Measurements from ENCODE around the gene TMEM207. TPM values are rescaled to one million over a fixed set of nuclear protein-coding genes. Genes with fewer than 3 reads are reported as not detected.

TMEM207 gene
- total and polyA plus RNA-seq, 2 of the 4 experiments (the other 2 are of a cell fraction), result not detected

GRCh38 chr3:190442240-190442639 lies 7.5 kb downstream of the TMEM207 start:
- Histone ChIP-seq H3K23ac (ENCODE audit: low read depth, low read length) (no peak overlapping the region), H3K4me3 (ENCODE audit: insufficient read depth, low read depth, low read length) (no peak overlapping the region), H3K27me3 (ENCODE audit: control insufficient read depth, insufficient read depth, low read length) (no peaks in the 10 kb centered on the region), H4K5ac (ENCODE audit: low read depth, low read length) (no peak overlapping the region), H3K9me1 (ENCODE audit: insufficient read depth, low read length) (no peaks in the 10 kb centered on the region), H4K8ac (ENCODE audit: low read depth in 2 of 2, low read length in 2 of 2) (no peak overlapping the region), H2AK9ac (replicated peaks; ENCODE audit: low read depth, low read length, poor library complexity) (no peak overlapping the region), H3K79me1 (ENCODE audit: low read depth in 1 of 2, low read length in 2 of 2) (no peaks in the 10 kb centered on the region), H4K20me1 (ENCODE audit: insufficient read depth, low read length) (no peaks in the 10 kb centered on the region), H2AFZ (replicated peaks; ENCODE audit: low read length, poor library complexity) (no peak overlapping the region), H3K36me3 (ENCODE audit: control insufficient read depth, insufficient read depth, low read length) (no peaks in the 10 kb centered on the region), H3K14ac (replicated peaks; ENCODE audit: low read depth, low read length) (no peak overlapping the region), H2AK5ac (ENCODE audit: low read depth, low read length) (no peak overlapping the region), H2BK120ac (ENCODE audit: low read depth, low read length) (no peak overlapping the region), H3K9ac (ENCODE audit: low read depth, low read length) (no peak overlapping the region), H4K91ac (ENCODE audit: insufficient read depth, low read depth, low read length) (no peak overlapping the region), H3K4me1 (ENCODE audit: control insufficient read depth, insufficient read depth, low read length) (no peaks in the 10 kb centered on the region), H3K9me3 (ENCODE audit: control insufficient read depth, insufficient read depth, low read length) (no peaks in the 10 kb centered on the region), H3K18ac (ENCODE audit: low read depth, low read length) (no peak overlapping the region), H3K56ac (ENCODE audit: extremely low read depth, insufficient read depth, low read length) (no peak overlapping the region), H3K4me2 (ENCODE audit: low read depth, low read length) (no peak overlapping the region), H3K4ac (ENCODE audit: low read depth, low read length) (no peak overlapping the region), H3K27ac (ENCODE audit: insufficient read depth, low read length) (no peak overlapping the region), H2BK15ac (ENCODE audit: low read depth, low read length) (no peak overlapping the region), H2BK5ac (ENCODE audit: low read depth, low read length, poor library complexity, severe bottlenecking) (no peak overlapping the region), H2BK20ac (ENCODE audit: low read depth, low read length) (no peak overlapping the region)
- WGBS, 2 experiments (ENCODE audit: extremely low coverage in 2 of 2, insufficient read length in 1 of 2), result no CpG with 5 or more reads among the region's 1 CpG
- ChIA-PET CTCF (interaction anchor here (0.6 to 2.6 kb wide), 4 partner anchors 18 to 1651 kb away, joined by 3 to 13 read pairs (median 4); no protein-coding TSS in a partner anchor), POLR2A (ENCODE audit: unreplicated experiment) (no interaction called here)
- no TSS peak for BruUV-seq (replicated peaks)
- intact Hi-C loops (cut with micrococcal nuclease), result loop anchor here (5.0 kb wide), 3 partner anchors 215 to 480 kb away; no protein-coding TSS in a partner anchor
- DNase-seq, result no peak
- no peak for ATAC-seq (ENCODE audit: low read depth)
- no peak for TF ChIP-seq CHD1 (IDR thresholded peaks at IDR 0.05; ENCODE audit: low read depth, low read length)
- TF ChIP-seq MAZ (IDR thresholded peaks at IDR 0.05; ENCODE audit: borderline replicate concordance, low read depth, low read length), result no peak
- no peak for TF ChIP-seq RCOR1 (IDR thresholded peaks at IDR 0.05; ENCODE audit: insufficient replicate concordance, low read length)
- TF ChIP-seq NFE2L2 (IDR thresholded peaks at IDR 0.05; ENCODE audit: low read depth, low read length), result no peak
- TF ChIP-seq RAD21 (IDR thresholded peaks at IDR 0.05; ENCODE audit: low read length), result no peak
- TF ChIP-seq SMC3 (IDR thresholded peaks at IDR 0.05; ENCODE audit: low read depth, low read length), result no peak
- no peak for TF ChIP-seq BHLHE40 (IDR thresholded peaks at IDR 0.05; ENCODE audit: low read depth, low read length)
- no peak for TF ChIP-seq ELK1 (IDR thresholded peaks at IDR 0.05; ENCODE audit: borderline replicate concordance, low read depth, low read length)
- no peak for TF ChIP-seq MAFK (IDR thresholded peaks at IDR 0.05; ENCODE audit: low read depth, low read length)
- TF ChIP-seq MXI1 (IDR thresholded peaks at IDR 0.05; ENCODE audit: borderline replicate concordance, low read depth, low read length), result no peak
- no peak for TF ChIP-seq RFX5 (IDR thresholded peaks at IDR 0.05; ENCODE audit: low read depth, low read length)
- dilution Hi-C loops (cut with HindIII; ENCODE audit: low sequenced_read_pairs, unreplicated experiment), result no loop called here
- in situ Hi-C loops (cut with MboI; ENCODE audit: low sequenced_read_pairs), result no loop called here
